Measurements from ENCODE around the gene WRAP53.

GRCh38 chr17:7715936-7716886, 27.9 kb downstream of the WRAP53 start:
- TF ChIP-seq CTCF (IDR thresholded peaks at IDR 0.05; ENCODE audit: insufficient read depth, low read length, poor library complexity, severe bottlenecking): no peak
- TF ChIP-seq EZH2phosphoT487 (conservative IDR thresholded peaks at IDR 0.05; ENCODE audit: low read length): no peak
